ENCODE data around the gene CDKN1C.

The CDKN1C gene

DNA sequence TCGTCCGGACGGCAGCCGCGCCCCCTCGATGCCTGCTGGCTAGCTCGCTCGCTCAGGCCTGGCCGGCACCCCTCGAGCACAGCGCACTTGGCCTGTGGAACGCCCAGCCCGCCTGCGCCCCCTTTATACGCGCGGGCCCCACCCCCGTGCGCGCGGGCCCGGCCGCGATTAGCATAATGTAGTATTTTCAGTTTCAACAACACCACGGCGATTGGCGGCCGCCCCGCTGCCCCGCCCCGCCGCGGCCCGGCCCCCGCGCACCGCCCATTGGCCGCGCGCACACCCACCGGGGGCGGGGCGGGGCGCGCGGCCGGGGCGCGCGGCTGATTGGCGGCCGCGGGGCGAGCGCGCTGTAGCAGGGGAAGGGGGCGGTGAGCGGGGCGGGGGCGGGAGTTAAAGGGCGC is at the start of gene CDKN1C:
Gene CDKN1C (minus strand): TSS at position 98 of the 404 bp plus-strand sequence. CDS start 319 bp downstream, outside the sequence.
- Histone ChIP-seq H3K27ac (no peak within 1 kb of the TSS), H3K36me3 (replicated peaks) (no peaks in the 10 kb centered on the region), H3K4me3 (ENCODE audit: low read depth, low read length) (peak within 1 kb of the TSS; percentile 54), H3K27me3 (replicated peaks) (peaks cover 6% of the 10 kb centered on the region)
- DNase-seq = peak; percentile 60
- in situ Hi-C loops (cut with HindIII; ENCODE audit: low pct_ligation_motif_present, low sequenced_read_pairs) = no loop called here
- TF ChIP-seq, protein P1, sequence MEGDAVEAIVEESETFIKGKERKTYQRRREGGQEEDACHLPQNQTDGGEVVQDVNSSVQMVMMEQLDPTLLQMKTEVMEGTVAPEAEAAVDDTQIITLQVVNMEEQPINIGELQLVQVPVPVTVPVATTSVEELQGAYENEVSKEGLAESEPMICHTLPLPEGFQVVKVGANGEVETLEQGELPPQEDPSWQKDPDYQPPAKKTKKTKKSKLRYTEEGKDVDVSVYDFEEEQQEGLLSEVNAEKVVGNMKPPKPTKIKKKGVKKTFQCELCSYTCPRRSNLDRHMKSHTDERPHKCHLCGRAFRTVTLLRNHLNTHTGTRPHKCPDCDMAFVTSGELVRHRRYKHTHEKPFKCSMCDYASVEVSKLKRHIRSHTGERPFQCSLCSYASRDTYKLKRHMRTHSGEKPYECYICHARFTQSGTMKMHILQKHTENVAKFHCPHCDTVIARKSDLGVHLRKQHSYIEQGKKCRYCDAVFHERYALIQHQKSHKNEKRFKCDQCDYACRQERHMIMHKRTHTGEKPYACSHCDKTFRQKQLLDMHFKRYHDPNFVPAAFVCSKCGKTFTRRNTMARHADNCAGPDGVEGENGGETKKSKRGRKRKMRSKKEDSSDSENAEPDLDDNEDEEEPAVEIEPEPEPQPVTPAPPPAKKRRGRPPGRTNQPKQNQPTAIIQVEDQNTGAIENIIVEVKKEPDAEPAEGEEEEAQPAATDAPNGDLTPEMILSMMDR (IDR thresholded peaks at IDR 0.05; ENCODE audit: low read depth, low read length, missing control alignments) = no peak

DNA sequence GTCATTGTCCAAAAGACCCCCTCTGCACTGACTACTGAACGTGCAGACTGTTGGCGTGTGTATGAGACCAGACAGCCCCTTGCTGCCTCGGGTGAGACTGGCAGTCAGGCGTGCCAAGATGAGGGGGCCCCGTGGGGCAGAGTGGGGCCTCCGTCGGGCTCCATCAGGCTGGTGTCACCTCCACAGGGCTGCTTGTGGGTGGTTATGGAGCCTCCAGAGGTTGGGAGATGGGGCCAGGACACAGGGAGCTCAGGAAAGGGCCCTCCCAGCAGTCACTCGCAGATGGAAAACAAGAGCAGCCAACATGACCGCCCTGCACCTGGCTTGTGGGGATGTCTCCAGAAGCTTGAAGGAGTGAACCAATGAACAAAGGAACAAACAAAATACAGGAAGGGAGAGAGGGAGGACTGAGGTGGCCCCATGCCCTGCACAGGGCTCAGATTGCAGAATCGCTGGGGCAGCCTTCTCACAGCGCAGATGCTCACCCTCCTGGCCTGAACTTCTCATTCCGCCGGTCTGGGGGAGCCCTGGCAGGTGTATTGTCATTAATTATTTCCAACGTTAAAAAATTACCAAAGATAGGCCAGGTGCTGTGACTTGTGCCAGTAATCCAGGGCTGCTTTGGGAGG is 49.1 kb upstream of the CDKN1C start:
- Histone ChIP-seq H3K4me3 (ENCODE audit: low read depth, low read length) (no peak overlapping the region), H3K36me3 (replicated peaks) (no peaks in the 10 kb centered on the region), H3K27ac (no peak overlapping the region), H3K27me3 (replicated peaks) (no peaks in the 10 kb centered on the region)
- DNase-seq = no peak
- in situ Hi-C loops (cut with HindIII; ENCODE audit: low pct_ligation_motif_present, low sequenced_read_pairs) = no loop called here
- TF ChIP-seq, protein P1 (IDR thresholded peaks at IDR 0.05; ENCODE audit: low read depth, low read length, missing control alignments) = no peak

DNA sequence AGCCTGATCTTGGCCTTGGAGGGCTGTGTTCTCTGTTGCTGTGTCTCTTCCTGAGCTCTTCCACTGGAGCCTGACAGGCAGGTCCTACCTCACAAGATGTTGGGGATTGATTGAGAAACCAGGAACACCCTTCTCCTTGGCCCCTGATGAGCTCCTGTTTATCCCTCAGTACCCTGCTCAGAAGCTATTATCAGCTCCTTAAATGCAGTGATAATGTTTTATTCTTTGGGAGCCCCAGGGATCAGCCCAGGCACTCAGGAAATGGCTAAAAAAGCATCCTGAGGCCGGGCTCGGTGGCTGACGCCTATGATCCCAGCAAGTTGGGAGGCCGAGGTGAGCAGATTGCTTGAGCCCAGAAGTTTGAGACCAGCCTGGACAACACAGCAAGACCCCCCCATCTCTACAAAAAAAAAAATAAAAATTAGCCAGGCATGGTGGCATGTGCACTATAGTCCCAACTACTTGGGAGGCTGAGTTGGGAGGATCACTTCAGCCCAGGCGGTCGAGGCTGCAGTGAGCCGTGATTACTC is 48.5 kb upstream of the CDKN1C start:
- TF ChIP-seq, protein P1 (IDR thresholded peaks at IDR 0.05; ENCODE audit: low read depth, low read length, missing control alignments) = no peak
- DNase-seq = no peak
- H3K27ac ChIP-seq = no peak overlapping the region
- H3K4me3 ChIP-seq (ENCODE audit: low read depth, low read length) = no peak overlapping the region
- in situ Hi-C loops (cut with HindIII; ENCODE audit: low pct_ligation_motif_present, low sequenced_read_pairs) = no loop called here
- H3K27me3 ChIP-seq (replicated peaks) = no peaks in the 10 kb centered on the region
- no peaks in the 10 kb centered on the region for H3K36me3 ChIP-seq (replicated peaks)

DNA sequence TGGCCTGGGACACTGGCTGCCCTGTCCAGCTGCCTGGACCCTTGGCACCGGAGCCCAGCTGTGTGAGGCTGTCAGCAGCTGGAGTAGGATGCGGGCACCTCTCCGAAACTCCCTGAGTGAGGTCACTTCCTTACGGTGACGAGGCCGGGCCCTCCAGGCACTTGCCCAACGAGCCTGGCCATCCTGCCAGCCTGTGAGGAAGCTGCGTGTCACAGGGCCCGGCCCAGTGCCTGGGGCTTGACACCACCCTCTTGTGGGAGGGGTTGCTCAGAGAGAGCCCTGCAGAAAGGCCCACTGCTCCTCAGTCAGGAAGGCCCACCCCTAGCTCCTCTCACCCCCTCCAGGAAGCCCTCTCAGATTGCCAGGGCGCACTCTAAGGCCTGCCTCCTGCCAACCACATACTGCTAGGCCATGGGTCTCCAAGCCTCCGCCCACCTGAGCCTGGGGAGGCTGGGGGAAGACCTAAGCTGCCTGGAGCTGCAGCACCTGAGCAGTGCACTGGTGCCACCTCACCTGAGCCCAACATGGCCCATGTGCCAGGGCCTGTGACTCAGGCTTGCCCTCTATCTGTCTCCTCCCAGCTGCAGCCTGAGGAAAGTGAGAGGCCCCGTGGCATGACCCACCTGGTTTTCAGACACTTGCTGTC is 47.9 kb upstream of the CDKN1C start:
- in situ Hi-C loops (cut with HindIII; ENCODE audit: low pct_ligation_motif_present, low sequenced_read_pairs) = no loop called here
- TF ChIP-seq, protein P1 (IDR thresholded peaks at IDR 0.05; ENCODE audit: low read depth, low read length, missing control alignments) = no peak
- Histone ChIP-seq H3K27me3 (replicated peaks) (no peaks in the 10 kb centered on the region), H3K4me3 (ENCODE audit: low read depth, low read length) (no peak overlapping the region), H3K36me3 (replicated peaks) (no peaks in the 10 kb centered on the region), H3K27ac (peak overlapping the region; percentile 26)
- DNase-seq = no peak

DNA sequence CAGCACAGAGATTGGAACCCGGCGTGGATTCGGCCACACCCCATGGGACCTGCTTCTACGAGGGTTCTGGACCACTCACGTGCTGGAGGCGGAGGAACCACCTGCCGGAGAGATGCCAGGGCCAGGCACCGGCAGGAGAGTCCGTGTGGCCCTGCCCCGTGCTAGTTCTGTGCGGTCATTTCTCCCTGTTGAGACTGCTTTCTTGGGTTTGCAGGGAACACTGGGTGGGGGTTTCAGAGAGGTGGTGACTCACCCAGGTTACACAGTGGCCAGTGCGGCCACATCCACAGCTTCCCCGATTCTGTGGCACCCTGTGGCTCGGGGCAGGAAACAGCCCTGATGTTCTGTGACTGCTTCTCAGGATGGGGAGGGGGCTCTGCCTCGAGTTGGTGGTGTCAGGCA is 47.3 kb upstream of the CDKN1C start:
- Histone ChIP-seq H3K27me3 (replicated peaks) (no peaks in the 10 kb centered on the region), H3K27ac (peak overlapping the region; percentile 26), H3K4me3 (ENCODE audit: low read depth, low read length) (no peak overlapping the region), H3K36me3 (replicated peaks) (no peaks in the 10 kb centered on the region)
- in situ Hi-C loops (cut with HindIII; ENCODE audit: low pct_ligation_motif_present, low sequenced_read_pairs) = no loop called here
- TF ChIP-seq, protein P1 (IDR thresholded peaks at IDR 0.05; ENCODE audit: low read depth, low read length, missing control alignments) = no peak
- DNase-seq = peak; percentile 61

Measured in brain microvascular endothelial cell (primary cell).